ENCODE measurements around the gene NDUFS8. TPM values are rescaled to one million over a fixed set of nuclear protein-coding genes. Genes with fewer than 3 reads are reported as not detected.

The NDUFS8 gene
- total and polyA plus RNA-seq, 2 of the 13 experiments (the other 11 are each of a cell fraction or from before 2014, with no cell fraction given), result 96.7 to 158 TPM

GRCh38 chr11:68010090-68011041 lies 20.1 kb upstream of the NDUFS8 start, which contains the start of gene ALDH3B1 (continued):
- TF ChIP-seq NCOR1 (IDR thresholded peaks at IDR 0.05; ENCODE audit: borderline replicate concordance, low read length), result no peak
- TF ChIP-seq EP300 (IDR thresholded peaks at IDR 0.05; ENCODE audit: low read depth in 2 of 2, low read length in 2 of 2), result no peak
- TF ChIP-seq EP300 (CRISPR knock-in tag; IDR thresholded peaks at IDR 0.05; ENCODE audit: borderline replicate concordance), result no peak
- no peak for TF ChIP-seq ZNF7 (CRISPR knock-in tag; IDR thresholded peaks at IDR 0.05)
- no peak for TF ChIP-seq PBX2 (CRISPR knock-in tag; IDR thresholded peaks at IDR 0.05)
- TF ChIP-seq ZNF530 (CRISPR knock-in tag; IDR thresholded peaks at IDR 0.05; ENCODE audit: low read depth), result no peak
- no peak for TF ChIP-seq ARHGAP35 (CRISPR knock-in tag; IDR thresholded peaks at IDR 0.05; ENCODE audit: borderline replicate concordance)
- 0 out of 2 replicates have a peak, but pooled peaks have one; percentile 61 for TF ChIP-seq ZNF547 (CRISPR knock-in tag; IDR thresholded peaks at IDR 0.05)
- TF ChIP-seq RFX5 (IDR thresholded peaks at IDR 0.05; ENCODE audit: low read depth, low read length), result no peak
- TF ChIP-seq SP4 (CRISPR knock-in tag; IDR thresholded peaks at IDR 0.05), result peak; percentile 65
- no peak for TF ChIP-seq ZNF557 (CRISPR knock-in tag; IDR thresholded peaks at IDR 0.05)
- TF ChIP-seq DMAP1 (CRISPR knock-in tag; IDR thresholded peaks at IDR 0.05), result peak; percentile 70; the same call in 1 of the 2 replicates
- 0 out of 2 replicates have a peak, but pooled peaks have one; percentile 55 for TF ChIP-seq ZNF747 (CRISPR knock-in tag; IDR thresholded peaks at IDR 0.05; ENCODE audit: borderline replicate concordance)
- TF ChIP-seq ZIK1 (CRISPR knock-in tag; IDR thresholded peaks at IDR 0.05; ENCODE audit: borderline replicate concordance, low read depth), result no peak
- 0 out of 2 replicates have a peak, but pooled peaks have one; percentile 21 for TF ChIP-seq BRCA1 (CRISPR knock-in tag; IDR thresholded peaks at IDR 0.05)
- TF ChIP-seq ZNF780A (CRISPR knock-in tag; IDR thresholded peaks at IDR 0.05), result no peak
- TF ChIP-seq, protein P1, sequence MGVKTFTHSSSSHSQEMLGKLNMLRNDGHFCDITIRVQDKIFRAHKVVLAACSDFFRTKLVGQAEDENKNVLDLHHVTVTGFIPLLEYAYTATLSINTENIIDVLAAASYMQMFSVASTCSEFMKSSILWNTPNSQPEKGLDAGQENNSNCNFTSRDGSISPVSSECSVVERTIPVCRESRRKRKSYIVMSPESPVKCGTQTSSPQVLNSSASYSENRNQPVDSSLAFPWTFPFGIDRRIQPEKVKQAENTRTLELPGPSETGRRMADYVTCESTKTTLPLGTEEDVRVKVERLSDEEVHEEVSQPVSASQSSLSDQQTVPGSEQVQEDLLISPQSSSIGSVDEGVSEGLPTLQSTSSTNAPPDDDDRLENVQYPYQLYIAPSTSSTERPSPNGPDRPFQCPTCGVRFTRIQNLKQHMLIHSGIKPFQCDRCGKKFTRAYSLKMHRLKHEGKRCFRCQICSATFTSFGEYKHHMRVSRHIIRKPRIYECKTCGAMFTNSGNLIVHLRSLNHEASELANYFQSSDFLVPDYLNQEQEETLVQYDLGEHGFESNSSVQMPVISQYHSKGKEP (CRISPR knock-in tag; IDR thresholded peaks at IDR 0.05), result no peak
- TF ChIP-seq ZSCAN22 (CRISPR knock-in tag; IDR thresholded peaks at IDR 0.05), result no peak
- TF ChIP-seq ZBTB2 (CRISPR knock-in tag; IDR thresholded peaks at IDR 0.05; ENCODE audit: low read depth), result no peak
- no peak for TF ChIP-seq ZNF446 (CRISPR knock-in tag; IDR thresholded peaks at IDR 0.05)
- no peak for TF ChIP-seq SP2 (CRISPR knock-in tag; IDR thresholded peaks at IDR 0.05)
- peak; percentile 52; the same call in 1 of the 2 replicates for TF ChIP-seq KDM3A (CRISPR knock-in tag; IDR thresholded peaks at IDR 0.05; ENCODE audit: low read depth)
- TF ChIP-seq CENPX (CRISPR knock-in tag; IDR thresholded peaks at IDR 0.05), result no peak
- TF ChIP-seq, protein P2, sequence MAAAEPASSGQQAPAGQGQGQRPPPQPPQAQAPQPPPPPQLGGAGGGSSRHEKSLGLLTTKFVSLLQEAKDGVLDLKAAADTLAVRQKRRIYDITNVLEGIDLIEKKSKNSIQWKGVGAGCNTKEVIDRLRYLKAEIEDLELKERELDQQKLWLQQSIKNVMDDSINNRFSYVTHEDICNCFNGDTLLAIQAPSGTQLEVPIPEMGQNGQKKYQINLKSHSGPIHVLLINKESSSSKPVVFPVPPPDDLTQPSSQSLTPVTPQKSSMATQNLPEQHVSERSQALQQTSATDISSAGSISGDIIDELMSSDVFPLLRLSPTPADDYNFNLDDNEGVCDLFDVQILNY (CRISPR knock-in tag; conservative IDR thresholded peaks at IDR 0.05), result no peak
- TF ChIP-seq ZSCAN9 (CRISPR knock-in tag; IDR thresholded peaks at IDR 0.05; ENCODE audit: borderline replicate concordance), result peak; percentile 18; the same call in 1 of the 2 replicates
- TF ChIP-seq FOXC1 (CRISPR knock-in tag; IDR thresholded peaks at IDR 0.05; ENCODE audit: borderline replicate concordance), result peak; percentile 84; the same call in 1 of the 2 replicates
